NCI-H2029 treated with DMSO at 0.1 percent for 48 hours (cell line): ENCODE results near the gene TRIM5.
"Not testable (repeated sequence)": the region's sequence is repeated elsewhere in the genome, so short reads cannot be mapped to it uniquely, and the experiment has no call there.

Experiments
- DNase-seq: peaks from one replicate; lab custom pipeline; 2025; lab: John Stamatoyannopoulos, UW

The TRIM5 gene

DNA sequence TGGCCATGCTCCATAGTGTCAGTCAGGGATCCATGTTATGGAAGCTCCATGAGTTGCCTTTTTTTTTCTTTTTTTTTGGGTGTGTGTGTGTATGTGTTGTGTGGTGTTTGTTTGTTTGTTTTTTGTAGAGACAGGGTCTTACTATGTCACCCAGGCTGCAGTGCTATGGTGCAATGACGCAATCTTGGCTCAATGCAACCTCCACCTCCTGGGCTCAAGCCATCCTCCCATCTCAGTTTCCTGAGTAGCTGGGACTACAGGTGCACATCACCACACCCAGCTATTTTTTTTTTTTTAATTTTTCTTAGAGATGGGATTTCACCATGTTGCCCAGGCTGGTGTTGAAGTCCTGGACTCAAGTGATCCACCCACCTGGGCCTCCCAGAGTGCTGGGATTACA, 3.6 kb upstream of the TRIM5 start:
- no peak for DNase-seq

DNA sequence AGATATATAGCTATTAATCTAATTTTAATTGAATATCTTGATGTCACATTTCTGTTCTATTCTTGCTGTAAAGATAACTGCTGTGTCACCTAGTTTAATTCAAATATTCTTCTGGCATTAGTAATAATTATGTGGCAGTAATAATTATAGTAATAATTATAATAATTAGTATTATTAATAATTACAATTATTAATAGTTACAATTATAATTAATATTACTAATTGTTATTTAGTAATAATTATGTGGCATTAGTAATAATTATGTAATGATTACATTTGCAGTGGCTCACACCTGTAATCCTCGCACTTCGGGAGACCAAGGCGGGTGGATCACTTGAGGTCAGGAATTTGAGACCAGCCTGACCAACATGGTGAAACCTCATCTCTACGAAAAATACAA, 1.6 kb upstream of the TRIM5 start:
- no peak for DNase-seq

DNA sequence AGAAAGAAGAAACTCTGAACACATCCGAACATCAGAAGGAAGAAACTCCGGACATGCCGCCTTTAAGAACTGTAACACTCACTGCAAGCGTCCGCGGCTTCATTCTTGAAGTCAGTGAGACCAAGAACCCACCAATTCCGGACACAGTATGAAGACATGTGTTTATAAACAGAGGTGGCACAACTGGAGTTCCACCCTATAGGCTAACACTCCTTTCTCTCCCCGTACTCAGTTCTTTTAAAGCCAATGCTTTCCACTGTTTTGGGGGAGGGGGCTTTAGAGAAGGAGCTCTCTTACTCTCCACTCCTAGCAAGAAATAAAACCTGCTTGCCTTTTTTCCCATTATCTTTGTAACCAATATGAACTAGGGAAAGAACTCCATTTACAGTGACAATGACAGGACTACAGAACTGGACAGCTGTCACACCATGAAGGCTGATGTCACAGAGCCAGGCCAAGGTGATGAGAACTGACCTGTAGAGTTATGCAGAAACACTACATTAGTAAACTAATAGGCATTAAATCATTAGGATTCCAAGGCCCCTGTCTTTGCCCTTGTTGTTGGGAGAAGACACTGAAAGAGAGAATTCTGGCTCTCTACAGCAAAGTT, 733 bp downstream of the TRIM5 start:
- DNase-seq, result no peak

GRCh38 chr11:5683620-5684019, 1.3 kb downstream of the TRIM5 start:
- DNase-seq, result not testable (repeated sequence)

DNA sequence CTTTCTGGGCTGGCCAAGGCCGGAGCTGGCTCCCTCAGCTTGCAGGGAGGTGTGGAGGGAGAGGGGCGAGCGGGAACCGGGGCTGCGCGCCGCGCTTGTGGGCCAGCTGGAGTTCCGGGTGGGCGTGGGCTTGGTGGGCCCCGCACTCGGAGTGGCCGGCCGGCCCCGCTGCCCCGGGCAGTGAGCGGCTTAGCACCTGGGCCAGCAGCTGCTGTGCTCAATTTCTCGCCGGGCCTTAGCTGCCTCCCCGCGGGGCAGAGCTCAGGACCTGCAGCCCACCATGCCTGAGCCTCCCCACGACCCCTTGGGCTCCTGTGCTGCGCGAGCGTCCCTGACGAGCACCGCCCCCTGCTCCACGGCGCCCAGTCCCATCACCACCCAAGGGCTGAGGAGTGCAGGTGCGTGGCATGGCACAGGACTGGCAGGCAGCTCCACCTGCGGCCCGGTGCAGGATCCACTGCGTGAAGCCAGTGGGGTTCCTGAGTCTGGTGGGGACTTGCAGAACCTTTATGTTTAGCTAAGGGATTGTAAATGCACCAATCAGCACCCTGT, 1.9 kb downstream of the TRIM5 start:
- DNase-seq, result not testable (repeated sequence)

GRCh38 chr11:5679811-5680210, 5.1 kb downstream of the TRIM5 start:
- no peak for DNase-seq

DNA sequence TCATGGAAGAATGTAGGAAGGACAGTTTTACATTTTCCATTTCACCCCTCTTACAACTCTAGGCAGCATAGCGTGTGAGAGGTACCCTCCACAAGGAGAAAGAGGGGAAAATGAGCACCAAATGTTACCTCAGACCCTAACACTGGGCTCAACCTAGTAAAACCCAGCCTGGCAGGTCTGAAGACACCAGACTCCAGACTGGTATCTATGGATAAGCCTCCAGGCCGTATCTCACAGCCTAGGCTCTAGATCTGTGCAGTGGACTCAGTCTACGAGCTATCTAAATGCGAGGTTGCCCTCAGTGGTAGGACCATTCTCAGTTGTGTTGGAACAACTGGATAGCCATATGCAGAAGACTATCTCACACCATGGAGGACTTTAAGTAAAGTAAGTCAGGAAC, 10.5 kb downstream of the TRIM5 start:
- no peak for DNase-seq

DNA sequence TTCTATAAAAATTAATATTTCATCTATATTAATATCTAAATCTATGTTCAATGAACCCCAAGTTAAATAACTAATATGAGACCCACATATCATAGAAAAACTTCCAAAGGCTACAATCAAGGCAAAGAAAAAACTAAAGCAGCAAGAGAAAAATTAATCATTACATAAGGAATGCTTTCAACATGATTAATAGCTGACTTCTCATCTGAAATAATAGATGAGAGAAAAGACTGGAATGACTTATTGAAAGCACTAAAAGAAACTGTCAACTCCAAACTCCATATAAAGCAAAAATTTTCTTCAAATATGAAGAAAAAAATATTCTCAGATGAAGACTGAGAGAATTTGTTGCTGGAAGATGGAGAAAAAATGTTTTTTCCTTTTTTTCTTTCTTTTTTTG, 13.0 kb downstream of the TRIM5 start:
- DNase-seq, result no peak

GRCh38 chr11:5666402-5666793, 18.5 kb downstream of the TRIM5 start:
- DNase-seq, result no peak

DNA sequence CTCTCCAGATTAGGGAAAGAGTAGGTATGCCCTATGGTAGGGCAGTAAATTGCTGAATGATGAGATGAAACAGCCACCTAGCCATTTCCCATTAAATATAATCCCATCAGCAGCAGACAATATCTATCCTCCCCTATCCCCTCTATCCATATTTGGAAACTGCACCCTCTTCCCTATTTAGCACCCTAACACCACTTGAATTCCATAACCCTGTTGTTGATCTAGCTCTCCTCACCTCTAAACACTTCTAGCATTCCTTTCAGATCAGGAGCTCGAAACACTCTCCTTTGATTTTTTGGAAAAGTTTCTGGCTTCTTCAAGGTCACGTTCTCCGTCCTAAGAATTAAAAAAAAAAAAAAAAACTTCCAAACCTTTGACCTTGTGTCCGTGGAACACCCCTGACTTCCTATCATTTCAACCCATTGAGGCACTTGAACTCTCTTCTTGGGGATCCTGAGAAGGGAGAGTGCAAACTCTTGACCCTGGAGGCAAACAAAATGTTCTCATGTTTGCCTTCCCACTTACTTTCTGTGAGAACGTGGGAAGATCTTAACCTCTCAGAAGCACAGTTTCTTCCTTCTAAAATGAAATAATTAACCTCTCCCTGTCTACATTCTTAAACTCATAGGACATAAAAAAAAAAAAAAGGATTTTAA, 19.0 kb downstream of the TRIM5 start:
- no peak for DNase-seq

DNA sequence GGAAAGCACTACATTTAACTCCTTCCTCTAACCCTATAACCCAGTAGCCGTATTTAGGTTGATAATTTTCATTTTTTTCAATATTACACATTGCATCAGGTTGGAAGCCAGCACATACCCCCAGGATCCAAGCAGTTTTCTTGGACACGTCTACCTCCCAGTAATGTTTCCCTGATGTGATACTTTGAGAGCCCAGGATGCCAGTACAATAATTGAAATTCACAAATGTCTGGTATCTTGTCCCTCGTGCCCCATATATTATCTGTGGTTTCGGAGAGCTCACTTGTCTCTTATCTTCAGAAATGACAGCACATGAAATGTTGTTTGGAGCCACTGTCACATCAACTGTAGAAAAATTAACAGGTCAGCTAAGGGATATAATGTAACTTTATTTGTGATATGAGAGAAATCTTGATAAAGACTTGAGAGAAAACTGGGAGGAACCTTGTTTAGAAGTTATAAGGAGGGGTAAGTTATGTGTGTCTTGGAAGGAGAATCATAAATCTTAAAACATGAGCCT, 19.8 kb downstream of the TRIM5 start:
- no peak for DNase-seq

DNA sequence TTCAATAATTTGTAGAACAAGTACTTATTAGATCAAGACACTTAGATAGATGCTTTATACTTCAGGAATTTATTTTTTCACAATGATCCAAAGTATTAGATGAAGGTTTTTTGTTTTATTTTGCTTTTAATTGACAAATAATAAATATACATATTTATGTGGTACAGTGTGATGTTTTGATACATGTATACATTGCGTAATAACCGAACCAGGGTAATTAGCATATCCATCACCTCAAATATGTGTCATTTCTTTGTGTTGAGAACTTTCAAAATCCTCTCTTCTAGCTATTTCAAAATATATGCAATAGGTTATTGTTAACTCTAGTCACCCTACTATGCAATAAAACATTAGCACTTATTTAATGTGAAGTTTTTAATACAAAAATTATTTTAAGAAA, 21.4 kb downstream of the TRIM5 start:
- DNase-seq, result no peak

DNA sequence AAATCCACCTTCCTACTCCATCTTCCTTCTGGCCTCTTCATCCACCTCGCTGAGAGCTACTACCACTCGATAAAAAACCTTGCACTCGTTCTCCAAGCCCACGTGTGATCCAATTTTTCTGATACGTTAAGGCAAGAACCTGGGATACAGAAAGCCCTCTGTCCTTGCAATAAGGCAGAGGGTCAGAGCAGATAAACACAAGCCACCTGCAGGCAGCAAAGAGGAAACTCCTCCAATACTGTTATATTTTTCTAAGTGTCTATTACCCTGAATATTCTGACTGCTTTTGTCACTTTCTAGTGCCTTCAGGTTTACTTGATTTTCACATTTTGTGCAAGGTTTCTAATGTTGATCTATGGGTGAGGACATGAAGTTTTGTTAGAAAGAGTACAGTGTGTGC, 26.6 kb downstream of the TRIM5 start:
- DNase-seq, result no peak

DNA sequence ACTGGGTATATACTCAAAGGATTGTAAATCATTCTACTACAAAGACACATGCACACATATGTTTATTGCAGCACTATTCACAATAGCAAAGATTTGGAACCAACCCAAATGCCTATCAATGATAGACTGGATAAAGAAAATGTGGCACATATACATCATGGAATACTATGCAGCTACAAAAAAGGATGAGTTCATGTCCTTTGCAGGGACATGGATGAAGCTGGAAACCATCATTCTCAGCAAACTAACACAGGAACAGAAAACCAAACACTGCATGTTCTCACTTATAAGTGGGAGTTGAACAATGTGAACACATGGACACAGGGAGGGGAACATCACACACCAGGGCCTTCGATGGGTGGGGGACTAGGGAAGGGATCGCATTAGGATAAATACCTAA, 27.9 kb downstream of the TRIM5 start:
- DNase-seq, result not testable (repeated sequence)

DNA sequence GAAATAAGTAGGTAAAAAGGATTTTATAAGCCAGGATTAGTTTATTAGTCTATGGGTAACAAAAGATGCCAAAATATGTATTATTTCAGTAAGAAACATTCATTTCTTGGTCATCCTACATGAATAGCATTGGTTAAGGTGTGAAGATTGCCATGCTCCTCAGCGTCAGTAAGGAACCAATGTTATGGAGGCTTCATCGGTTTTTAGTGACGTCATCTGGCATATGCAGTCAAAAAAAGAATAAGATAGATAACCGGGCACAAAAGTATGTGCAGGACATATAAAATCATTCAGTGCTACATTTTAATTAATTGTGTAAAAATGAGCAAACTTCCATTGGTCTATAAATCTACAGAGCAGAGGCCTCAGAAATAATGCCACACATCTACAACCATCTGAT, 29.4 kb downstream of the TRIM5 start:
- no peak for DNase-seq

DNA sequence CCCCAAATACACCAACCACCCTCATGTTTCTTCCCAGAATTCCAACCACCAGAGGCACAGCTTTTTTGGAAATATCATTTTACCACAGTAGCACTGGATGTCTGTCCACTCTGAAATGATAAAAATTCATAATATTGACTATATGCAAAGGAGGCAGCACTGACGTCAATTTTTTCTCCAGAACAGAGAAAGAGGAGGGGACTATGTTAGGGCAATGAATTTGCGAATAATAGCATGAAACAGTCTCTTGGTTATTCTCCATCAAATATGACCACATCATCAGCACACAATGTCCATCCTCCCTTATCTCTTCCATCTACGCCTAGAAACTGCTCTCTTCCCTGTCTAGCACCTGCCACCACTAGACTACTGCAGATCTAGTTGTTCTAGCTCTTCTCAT, 38.7 kb downstream of the TRIM5 start:
- no peak for DNase-seq

DNA sequence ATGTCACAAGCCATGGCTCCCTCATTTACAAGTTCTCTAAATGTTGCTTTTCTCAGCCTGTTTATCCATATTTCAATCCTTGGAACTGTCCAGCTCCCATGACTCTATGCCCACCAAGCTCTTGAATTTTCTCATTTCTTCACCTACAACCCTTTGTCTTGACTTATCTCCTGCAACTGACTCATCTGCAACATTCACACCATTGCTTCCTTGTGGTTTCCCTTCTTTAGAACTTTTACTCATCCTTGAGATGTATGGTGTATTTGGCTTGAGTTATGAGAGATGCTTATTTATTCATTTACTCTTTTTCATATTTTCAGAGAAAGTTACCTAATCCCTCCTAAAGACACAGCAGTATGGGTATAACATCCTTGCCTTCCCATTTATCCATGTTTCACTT, 41.3 kb downstream of the TRIM5 start:
- DNase-seq, result no peak

- no peak for DNase-seq
Observed at GRCh38 chr11:5639953-5640352, 44.9 kb downstream of the TRIM5 start.

- DNase-seq, result no peak
Observed at GRCh38 chr11:5631969-5632635, 52.8 kb downstream of the TRIM5 start.

- no peak for DNase-seq
Observed at GRCh38 chr11:5631417-5631816, 53.5 kb downstream of the TRIM5 start.

DNA sequence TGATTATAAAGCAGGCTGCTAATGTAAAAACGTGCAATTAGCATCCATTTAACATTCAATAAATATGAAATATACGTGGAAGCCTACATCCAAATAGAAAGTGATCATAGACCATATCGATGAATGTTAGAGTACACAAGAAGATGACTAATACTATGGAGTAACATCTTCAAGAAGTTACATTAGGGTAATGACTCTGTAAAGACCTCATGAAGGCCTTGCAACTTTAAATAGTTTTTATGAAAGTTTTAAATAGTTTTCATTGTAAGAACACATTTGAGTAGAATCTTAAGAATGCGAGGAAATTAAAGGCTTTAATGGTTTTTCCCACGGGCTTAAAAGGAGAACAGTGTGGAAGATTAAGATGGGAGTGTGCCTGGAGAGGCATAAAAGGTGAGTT, 58.7 kb downstream of the TRIM5 start:
- DNase-seq, result no peak

DNA sequence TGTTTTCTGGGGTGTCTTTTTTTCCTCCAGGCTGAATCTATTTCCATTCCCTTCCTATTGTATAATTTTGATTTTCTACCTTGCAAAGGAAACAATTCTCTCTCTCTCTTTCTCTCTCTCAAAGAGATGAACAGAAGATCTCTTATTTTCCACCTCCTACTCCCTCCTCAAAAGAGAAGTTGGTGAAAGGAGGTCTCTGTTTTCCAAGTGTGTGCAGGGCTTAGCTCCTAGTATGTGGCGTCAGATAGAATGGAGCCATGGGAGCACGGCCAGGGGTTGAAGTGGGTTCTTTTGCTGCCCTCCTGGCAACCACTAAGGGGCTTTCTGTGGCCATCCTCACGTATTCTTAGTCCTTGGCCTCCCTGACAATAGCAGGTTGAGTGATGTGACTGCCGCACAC, 59.6 kb downstream of the TRIM5 start:
- no peak for DNase-seq
